Cardiac septum (tissue), 1 donor: Measurements from ENCODE around the gene ZNF81. TPM values are rescaled to one million over a fixed set of nuclear protein-coding genes. Genes with fewer than 3 reads are reported as not detected.
"Not testable (repeated sequence)": the region's sequence is repeated elsewhere in the genome, so short reads cannot be mapped to it uniquely, and the experiment has no call there.

Experiments
- DNase-seq: peaks from one replicate; pipeline ENCODE4 v3.0.0-alpha.2; 2020; ENCODE audit warnings: low spot score
- intact Hi-C: fragments of 100-400 bp; cut with DNase I; formaldehyde crosslinking; loops from one replicate; pipeline ENCODE4 v1.14.0; 2022
- long read RNA-seq: library from polyadenylated mRNA; unstranded; transcript quantifications from one replicate; pipeline ENCODE4 v2.0.0, GENCODE V29; 2021
- total RNA-seq: library from RNA; stranded (reverse); fragmentation: NEBNext Ultra II Directional; extraction: Animal tissue kit (Norgen Biotek cat#: 25700); gene quantifications from one replicate; pipeline ENCODE4 v1.2.1, GENCODE V29; 2021
- donor health status: DM: no; HTN: no; CAD: no.

Gene ZNF81
- total RNA-seq: 11.7 TPM
- long read RNA-seq, partial matches to known transcripts: 0 of 7 reads
- long read RNA-seq, other reads (novel, unspliced or antisense): 7 of 7 reads

DNA sequence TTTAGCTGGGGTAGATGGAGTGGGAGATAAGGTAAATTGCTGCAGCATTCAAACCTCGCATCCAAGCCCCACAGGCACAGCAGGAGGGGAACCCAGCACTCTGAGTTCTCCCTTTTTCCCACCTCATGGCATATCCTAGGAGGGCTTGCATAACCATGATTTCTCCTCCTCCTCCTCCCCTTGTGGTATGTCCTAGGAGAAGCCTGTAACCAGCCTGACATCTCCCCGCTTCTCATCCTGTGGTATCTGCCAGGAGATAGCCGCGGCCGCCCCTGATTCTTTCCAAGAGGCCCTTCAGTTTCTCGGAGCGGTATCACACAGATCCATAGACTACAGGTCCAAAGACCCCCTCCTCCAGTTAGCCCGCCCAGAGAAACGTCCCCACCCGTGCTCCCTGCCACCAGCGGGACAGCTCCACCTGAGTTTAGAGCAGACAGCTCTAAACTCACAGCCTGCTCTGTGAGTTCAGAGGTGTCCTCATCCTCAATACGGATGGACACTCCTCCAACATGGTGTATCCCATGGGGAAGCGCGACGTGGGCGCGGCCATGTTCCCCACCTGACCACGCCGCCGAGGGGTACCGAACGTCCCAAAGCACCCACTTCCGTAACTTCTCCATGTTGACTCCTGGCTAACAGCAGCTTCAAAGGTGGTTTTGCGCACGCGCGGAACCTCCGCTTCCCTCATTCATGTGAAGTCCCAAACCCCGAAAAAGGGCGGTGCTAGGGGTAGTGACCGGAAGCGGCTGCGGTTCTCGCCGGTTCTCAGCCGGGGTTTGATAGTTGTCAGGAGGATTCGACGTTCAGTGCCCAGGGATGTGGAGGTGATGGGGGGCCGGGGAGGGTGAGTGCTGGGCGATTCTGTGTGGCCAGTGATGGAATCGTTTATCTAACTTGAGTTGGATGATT, at the start of gene ZNF81:
ZNF81 (plus strand) TSS at position 739 of the 909 bp plus-strand sequence. CDS start 9,366 bp downstream, outside the sequence.
- DNase-seq: peak; percentile 97
- intact Hi-C loops: loop anchor here (10.0 kb wide), 1 partner anchor 638 kb away; the partner anchor contains the start of genes FTSJ1 and SLC38A5

DNA sequence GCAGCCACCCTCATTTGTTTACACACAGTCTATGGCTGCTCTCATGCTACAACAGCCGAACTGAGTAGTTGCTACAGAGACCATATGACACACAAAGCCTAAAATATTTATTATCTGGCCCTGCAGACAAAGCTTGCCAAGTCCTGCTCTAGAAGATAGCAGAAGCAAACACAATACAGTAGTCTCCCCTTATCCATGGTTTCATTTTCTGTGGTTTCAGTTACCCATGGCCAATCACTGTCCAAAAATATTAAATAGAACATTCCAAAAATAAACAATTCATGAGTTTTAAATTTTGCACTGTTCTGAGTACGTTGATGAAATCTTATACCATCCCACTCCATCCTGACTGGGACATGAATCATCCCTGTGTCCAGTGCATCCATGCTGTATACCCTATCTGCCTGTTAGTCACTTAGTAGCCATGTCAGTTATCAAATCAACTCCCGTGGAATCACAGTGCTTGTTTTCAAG, 40.2 kb upstream of the ZNF81 start:
- intact Hi-C loops: no loop called here
- DNase-seq: no peak

DNA sequence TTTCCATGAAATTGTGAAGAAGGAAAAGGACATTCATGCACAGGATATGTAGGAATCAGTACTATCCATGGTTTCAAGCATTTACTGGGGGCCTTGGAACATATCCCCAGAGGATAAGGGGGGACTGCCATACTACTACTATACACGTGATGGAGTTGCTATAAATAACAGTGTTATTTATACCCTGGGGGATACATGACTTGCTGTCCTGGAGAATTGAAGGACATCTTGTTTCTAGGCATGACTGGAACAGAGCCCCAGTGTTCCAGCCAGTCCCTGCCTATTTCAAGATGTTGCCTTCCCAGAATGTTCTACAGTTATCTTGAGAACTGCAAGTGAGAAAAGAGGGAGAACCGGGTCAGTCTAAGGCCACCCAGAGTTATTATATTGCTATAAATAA, 39.6 kb upstream of the ZNF81 start:
- intact Hi-C loops: no loop called here

GRCh38 chrX:47798861-47799260, 37.8 kb upstream of the ZNF81 start:
- intact Hi-C loops: no loop called here
- no peak for DNase-seq

More for the DNA sequence above, 39.6 kb upstream of the ZNF81 start:
- no peak for DNase-seq

GRCh38 chrX:47802589-47802988, 34.1 kb upstream of the ZNF81 start:
- intact Hi-C loops: no loop called here
- DNase-seq: no peak

GRCh38 chrX:47803103-47803502, 33.6 kb upstream of the ZNF81 start:
- intact Hi-C loops, DNase-seq: not testable (repeated sequence)

DNA sequence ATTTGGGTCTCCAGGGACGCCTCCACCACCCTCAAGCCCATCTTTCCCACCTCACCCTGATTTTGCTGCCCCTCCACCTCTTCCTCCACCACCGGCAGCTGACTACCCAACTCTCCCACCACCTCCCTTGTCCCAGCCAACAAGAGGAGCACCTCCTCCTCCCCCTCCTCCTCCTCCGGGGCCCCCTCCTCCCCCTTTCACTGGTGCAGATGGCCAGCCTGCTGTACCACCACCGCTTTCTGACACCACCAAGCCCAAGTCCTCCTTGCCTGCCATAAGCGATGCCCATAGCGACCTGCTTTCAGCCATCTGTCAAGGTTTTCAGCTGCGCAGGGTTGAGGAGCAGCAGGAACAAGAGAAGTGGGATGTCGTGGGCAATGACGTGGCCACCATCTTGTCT, 32.4 kb upstream of the ZNF81 start:
- intact Hi-C loops: no loop called here

DNA sequence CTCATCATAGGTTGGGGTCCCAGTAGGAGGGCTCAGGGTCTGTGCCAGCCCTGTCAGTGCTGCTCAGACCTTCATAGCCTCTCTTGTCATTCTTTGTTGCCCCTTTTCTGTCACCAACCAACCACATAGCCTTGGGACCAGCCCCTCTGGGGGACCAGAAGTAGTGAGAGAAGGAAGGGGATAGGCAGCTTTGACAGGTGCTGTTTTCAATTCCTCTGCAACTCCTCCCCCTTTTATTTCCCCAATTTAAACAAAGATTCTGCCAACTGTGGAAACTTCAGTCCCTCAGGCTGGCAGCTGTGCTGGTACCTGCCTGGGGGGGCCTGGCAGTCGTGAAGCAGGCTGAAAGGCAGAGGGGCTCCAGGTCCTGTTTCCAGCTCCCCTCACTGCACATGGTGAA, 30.9 kb upstream of the ZNF81 start:
- not testable (repeated sequence) for DNase-seq

More for the DNA sequence above, 32.4 kb upstream of the ZNF81 start:
- DNase-seq: no peak

GRCh38 chrX:47806415-47807271, 30.1 kb upstream of the ZNF81 start:
- intact Hi-C loops, DNase-seq: not testable (repeated sequence)

More for the DNA sequence above, 30.9 kb upstream of the ZNF81 start:
- intact Hi-C loops: not testable (repeated sequence)

DNA sequence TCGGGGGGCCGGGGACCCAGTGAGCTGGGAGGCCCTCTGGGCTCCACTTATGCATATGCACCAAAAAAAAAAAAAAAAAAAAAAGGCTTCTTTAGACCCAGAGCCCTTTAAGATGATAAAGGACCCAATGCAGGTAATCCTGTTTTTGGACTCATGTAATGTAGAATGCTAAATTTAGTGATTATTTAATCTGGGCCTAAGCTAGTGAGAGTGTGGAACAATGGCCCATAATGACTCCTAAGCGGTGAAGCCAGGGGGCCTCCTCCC, 29.5 kb upstream of the ZNF81 start:
- DNase-seq, intact Hi-C loops: not testable (repeated sequence)

GRCh38 chrX:47807548-47807947, 29.2 kb upstream of the ZNF81 start:
- no peak for DNase-seq
- intact Hi-C loops: no loop called here

GRCh38 chrX:47808904-47809788, 27.6 kb upstream of the ZNF81 start:
- DNase-seq: no peak
- intact Hi-C loops: no loop called here

DNA sequence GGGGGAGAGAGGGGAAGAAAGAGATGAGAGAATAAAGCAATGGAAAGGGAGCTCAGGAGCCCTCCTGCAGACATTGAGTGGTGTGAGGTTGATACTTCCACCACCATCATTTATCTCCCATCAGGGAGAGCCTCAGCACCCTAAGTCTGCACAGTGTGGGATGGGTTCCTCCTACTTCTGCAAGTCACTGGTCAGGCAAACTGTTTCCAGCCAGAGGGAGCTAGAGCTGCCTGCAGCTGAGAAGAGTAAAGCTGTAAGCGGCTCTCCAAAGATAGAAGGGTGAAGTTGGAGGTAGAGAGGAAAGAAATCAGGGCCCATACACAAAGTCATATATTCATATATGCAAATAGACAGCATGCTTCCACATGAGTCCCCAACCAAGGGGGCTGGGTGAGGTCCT, 21.9 kb upstream of the ZNF81 start:
- intact Hi-C loops: no loop called here

GRCh38 chrX:47815901-47816845, 20.5 kb upstream of the ZNF81 start:
- intact Hi-C loops: no loop called here
- DNase-seq: no peak

More for the DNA sequence above, 21.9 kb upstream of the ZNF81 start:
- no peak for DNase-seq

- intact Hi-C loops: no loop called here
- no peak for DNase-seq
These were observed 19.3 kb upstream of the ZNF81 start for GRCh38 chrX:47817421-47817820.

DNA sequence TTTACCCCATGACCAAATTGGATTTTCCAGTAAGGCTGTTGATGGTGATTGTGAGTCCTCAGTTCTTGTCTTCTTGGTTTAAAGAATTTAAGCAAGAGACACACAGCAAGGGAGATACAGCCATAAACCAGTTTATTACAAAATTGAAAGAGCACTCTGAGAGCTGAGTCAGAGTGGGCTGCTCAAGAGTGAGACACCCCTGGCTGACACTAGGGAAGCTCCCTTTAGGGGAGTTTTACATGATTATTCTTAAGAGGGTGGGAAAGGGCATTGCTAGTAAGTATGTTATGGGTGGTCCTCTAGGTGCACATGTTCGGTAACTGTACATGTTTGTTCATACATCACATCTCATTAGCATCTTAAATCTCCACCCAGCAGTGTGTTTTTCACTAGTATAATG, 18.8 kb upstream of the ZNF81 start:
- no peak for DNase-seq
- intact Hi-C loops: no loop called here

DNA sequence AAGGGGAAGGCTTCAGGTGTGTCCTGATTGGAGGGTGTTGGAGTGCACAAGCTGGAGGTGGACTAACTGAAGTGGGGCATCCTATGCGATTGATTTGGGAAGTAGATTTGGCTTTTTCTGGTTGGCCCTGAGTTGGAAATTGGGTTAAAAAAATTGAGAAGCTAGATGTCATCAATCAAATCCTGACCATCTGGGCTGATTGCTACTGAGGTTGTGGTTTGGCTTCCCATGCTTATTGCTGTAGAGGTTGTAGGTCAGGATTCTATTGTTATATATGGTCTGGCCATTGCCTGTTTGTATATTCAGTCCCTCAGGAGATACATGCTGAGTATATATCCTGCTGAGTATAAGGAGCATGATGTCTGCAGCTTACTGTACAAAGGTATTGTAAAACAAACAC, 7.7 kb upstream of the ZNF81 start:
- intact Hi-C loops: no loop called here
- DNase-seq: no peak

DNA sequence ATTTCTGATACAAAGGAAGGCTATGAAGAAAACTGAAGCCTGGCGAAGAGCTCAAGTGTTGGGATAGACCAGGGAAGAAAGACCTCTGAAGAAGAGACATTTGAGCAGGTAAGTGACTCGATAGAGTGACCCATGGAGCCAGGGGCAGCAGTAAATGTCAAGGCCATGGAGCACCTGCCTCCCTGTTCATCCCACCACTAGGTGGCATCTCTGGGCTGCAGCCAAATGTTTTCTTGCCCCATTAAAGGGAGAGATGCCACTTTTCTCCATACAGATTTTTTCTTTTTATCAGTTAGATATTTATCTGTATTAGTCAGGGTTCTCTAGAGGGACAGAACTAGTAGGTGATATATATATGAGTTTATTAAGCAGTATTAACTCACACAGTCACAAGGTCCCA, 4.9 kb upstream of the ZNF81 start:
- intact Hi-C loops: loop anchor here (2.0 to 10.0 kb wide), 2 partner anchors 195 to 643 kb away; partner anchors contain the start of genes FTSJ1 and SLC38A5
- no peak for DNase-seq
